ENCODE data around the gene YKT6. TPM values are rescaled to one million over a fixed set of nuclear protein-coding genes. Genes with fewer than 3 reads are reported as not detected.
A peak's percentile ranks its signal among the peaks of the same experiment; 100 is the strongest.

YKT6 gene
- total RNA-seq = 126 to 133 TPM (median 131 TPM) in 3 replicates
- long read RNA-seq, transcript YKT6-201 (7 exons, 2,696 nt) = major isoform, 31 of 45 reads
- long read RNA-seq, partial matches to known transcripts = 0 of 45 reads
- long read RNA-seq, other reads (novel, unspliced or antisense) = 11 of 45 reads

DNA sequence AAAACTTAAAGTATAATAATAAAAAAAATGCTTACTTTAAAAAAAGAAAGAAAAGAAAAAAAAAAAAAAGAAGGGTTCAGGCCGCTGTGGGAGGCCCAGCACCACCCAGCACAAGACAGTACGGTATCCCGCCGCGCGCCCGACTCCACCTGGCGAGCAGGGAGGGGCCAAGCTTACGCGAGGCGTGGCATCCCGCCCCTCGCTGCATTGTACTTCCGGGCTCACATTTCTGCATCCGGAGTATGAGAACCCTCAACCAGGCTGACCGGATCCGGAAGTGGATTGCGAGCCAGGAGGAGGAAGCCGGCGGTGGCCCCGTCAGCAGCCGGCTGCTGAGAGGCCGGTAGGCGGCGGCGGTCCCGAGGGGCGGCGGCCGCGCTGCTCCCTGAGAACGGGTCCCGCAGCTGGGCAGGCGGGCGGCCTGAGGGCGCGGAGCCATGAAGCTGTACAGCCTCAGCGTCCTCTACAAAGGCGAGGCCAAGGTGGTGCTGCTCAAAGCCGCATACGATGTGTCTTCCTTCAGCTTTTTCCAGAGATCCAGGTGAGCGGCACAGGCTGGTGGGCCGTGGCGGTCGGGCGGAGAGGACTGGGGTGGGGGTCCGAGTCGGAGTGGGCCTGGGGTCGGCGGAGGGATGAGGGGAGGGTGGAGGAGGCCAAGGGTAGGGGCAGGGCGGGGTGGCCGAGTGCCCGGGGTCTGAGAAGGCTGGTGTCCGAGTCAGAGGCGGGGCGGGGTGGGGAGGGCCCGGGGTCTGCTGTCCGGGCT lies at the start of gene YKT6:
Gene YKT6, plus strand, starts transcription at position 280 of the 763 bp plus-strand sequence. Its CDS starts 158 bp downstream, at position 438.
- no peaks in the 10 kb centered on the region for H3K9me3 Mint-ChIP-seq (ENCODE audit: low read depth)
- peak within 1 kb of the TSS; percentile 93 for H3K27ac Mint-ChIP-seq (ENCODE audit: unreplicated experiment)
- peaks cover 11% of the 10 kb centered on the region for H3K36me3 Mint-ChIP-seq (ENCODE audit: low read depth)
- H3K4me1 Mint-ChIP-seq (ENCODE audit: low read depth) = peaks cover 27% of the 10 kb centered on the region
- TF ChIP-seq, protein P1, sequence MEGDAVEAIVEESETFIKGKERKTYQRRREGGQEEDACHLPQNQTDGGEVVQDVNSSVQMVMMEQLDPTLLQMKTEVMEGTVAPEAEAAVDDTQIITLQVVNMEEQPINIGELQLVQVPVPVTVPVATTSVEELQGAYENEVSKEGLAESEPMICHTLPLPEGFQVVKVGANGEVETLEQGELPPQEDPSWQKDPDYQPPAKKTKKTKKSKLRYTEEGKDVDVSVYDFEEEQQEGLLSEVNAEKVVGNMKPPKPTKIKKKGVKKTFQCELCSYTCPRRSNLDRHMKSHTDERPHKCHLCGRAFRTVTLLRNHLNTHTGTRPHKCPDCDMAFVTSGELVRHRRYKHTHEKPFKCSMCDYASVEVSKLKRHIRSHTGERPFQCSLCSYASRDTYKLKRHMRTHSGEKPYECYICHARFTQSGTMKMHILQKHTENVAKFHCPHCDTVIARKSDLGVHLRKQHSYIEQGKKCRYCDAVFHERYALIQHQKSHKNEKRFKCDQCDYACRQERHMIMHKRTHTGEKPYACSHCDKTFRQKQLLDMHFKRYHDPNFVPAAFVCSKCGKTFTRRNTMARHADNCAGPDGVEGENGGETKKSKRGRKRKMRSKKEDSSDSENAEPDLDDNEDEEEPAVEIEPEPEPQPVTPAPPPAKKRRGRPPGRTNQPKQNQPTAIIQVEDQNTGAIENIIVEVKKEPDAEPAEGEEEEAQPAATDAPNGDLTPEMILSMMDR (IDR thresholded peaks at IDR 0.05) = peak; percentile 75
- H3K27me3 Mint-ChIP-seq (ENCODE audit: low read depth) = peaks cover 7% of the 10 kb centered on the region
- H3K4me3 Mint-ChIP-seq (ENCODE audit: unreplicated experiment) = peak within 1 kb of the TSS; percentile 82
- DNase-seq (ENCODE audit: low spot score) = no peak

DNA sequence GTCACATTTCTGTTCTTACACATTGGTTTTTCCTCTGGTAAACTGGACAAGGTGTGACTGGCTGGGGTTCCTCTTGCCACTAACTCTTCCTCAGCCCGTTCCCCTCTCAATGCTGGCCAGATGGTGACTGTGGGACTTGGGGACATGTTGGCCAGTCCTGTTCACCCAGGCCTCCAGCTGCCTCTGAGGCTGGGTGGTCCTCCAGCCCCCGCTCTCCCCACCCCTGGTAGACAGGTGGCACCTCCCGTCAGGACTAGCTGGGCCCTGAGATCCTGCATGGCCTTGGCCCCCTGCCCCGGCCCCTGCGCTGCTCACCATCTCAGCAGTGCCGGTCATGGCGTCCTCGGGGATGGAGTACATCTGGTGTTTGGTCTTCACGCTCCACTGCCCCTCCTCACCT lies 48.8 kb upstream of the YKT6 start:
- Mint-ChIP-seq H3K27me3 (ENCODE audit: low read depth) (no peaks in the 10 kb centered on the region), H3K4me3 (ENCODE audit: unreplicated experiment) (no peak overlapping the region), H3K4me1 (ENCODE audit: low read depth) (no peaks in the 10 kb centered on the region), H3K9me3 (ENCODE audit: low read depth) (no peaks in the 10 kb centered on the region), H3K36me3 (ENCODE audit: low read depth) (no peaks in the 10 kb centered on the region), H3K27ac (ENCODE audit: unreplicated experiment) (no peak overlapping the region)
- DNase-seq (ENCODE audit: low spot score) = no peak
- TF ChIP-seq, protein P1 (IDR thresholded peaks at IDR 0.05) = no peak

DNA sequence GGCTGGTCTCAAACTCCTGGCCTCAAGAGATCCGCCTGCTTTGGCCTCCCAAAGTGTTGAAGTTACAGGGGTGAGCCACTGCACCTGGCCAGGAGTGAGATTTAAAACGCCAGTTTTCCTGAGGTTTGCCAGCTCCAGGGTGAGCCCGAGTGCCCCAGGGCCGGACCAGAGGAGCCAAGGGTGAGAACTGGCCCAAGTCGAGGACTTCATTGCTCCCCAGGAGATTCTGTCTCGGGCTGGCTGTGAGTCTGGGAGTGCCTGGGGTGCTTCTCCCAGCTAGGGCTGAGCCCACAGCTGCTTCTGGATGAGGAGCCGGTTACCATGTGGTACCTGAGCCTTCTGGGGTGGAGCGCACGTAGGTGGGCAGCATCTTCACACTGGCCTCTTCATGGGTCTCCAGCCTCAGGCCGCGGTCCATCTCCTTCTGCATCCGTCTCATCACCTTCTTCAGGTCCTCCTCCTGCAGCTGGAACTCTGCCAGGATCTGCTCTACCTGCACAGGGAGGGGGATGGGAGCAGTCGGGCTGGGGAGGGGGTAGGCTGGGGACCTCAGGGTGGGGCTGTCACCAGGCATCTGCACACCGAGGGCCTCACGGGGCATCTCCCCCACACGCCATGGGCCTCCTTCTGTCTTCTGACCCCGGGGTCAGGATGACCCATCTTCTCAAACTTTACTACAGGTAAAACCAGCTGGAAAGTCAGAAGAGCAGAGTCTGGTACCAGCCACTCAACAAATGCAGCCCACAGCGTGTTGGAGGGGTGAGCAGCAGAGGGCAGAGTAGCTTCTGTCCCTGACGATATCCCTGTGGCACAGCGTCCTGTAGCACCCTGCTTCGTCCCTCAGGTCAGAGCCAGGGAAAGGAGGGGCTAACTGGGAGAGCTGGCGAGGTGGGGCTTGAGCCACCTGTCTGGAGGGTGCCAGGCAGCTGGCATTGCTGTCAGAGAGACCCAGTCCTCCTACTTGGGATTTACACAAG lies 47.5 kb upstream of the YKT6 start:
- Mint-ChIP-seq H3K36me3 (ENCODE audit: low read depth) (no peaks in the 10 kb centered on the region), H3K4me1 (ENCODE audit: low read depth) (no peaks in the 10 kb centered on the region), H3K27ac (ENCODE audit: unreplicated experiment) (no peak overlapping the region), H3K4me3 (ENCODE audit: unreplicated experiment) (no peak overlapping the region), H3K9me3 (ENCODE audit: low read depth) (no peaks in the 10 kb centered on the region), H3K27me3 (ENCODE audit: low read depth) (no peaks in the 10 kb centered on the region)
- no peak for DNase-seq (ENCODE audit: low spot score)
- TF ChIP-seq, protein P1 (IDR thresholded peaks at IDR 0.05) = no peak

DNA sequence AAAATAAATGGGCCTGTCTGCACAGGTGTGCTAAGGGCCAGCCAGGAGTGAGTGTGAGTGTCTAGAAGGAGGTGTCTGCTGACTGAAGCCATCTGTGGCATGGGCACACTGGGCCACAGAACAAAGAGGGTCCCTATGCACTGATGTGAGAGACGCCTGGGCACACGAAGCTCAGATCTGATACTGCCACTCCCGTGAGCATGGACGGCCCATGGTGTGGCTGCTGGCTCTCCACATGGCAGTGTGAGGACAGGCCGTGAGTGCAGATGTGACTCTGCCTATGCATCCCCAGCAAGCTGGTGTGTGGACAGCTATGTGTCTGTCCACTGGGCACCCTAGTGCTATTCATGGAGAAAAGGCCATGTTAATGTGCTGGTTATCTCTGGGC lies 46.8 kb upstream of the YKT6 start:
- Mint-ChIP-seq H3K27me3 (ENCODE audit: low read depth) (no peaks in the 10 kb centered on the region), H3K36me3 (ENCODE audit: low read depth) (no peaks in the 10 kb centered on the region), H3K4me3 (ENCODE audit: unreplicated experiment) (no peak overlapping the region), H3K27ac (ENCODE audit: unreplicated experiment) (no peak overlapping the region), H3K9me3 (ENCODE audit: low read depth) (no peaks in the 10 kb centered on the region), H3K4me1 (ENCODE audit: low read depth) (no peaks in the 10 kb centered on the region)
- DNase-seq (ENCODE audit: low spot score) = no peak
- TF ChIP-seq, protein P1 (IDR thresholded peaks at IDR 0.05) = no peak

DNA sequence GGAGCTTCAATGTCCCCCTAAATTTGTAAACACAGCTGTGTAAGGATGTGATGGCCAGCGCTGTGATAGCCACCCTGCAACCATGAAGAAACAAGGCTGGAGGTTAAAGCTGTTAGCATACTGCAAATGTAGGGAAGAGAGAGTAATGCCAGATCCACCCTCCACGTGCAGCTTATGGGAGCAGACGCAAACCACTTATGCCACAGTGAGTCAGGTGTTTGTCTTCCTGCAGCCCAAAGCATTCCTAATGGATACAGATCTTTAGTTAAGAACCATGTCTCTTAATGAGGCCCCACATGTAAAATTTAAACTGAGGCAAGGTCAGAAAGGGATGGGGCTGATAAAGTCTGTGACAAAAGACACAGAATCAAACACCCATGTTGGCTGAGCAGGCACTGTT lies 46.1 kb upstream of the YKT6 start:
- no peaks in the 10 kb centered on the region for H3K36me3 Mint-ChIP-seq (ENCODE audit: low read depth)
- no peaks in the 10 kb centered on the region for H3K27me3 Mint-ChIP-seq (ENCODE audit: low read depth)
- no peak overlapping the region for H3K27ac Mint-ChIP-seq (ENCODE audit: unreplicated experiment)
- H3K4me3 Mint-ChIP-seq (ENCODE audit: unreplicated experiment) = no peak overlapping the region
- DNase-seq (ENCODE audit: low spot score) = no peak
- H3K4me1 Mint-ChIP-seq (ENCODE audit: low read depth) = no peaks in the 10 kb centered on the region
- TF ChIP-seq, protein P1 (IDR thresholded peaks at IDR 0.05) = no peak
- no peaks in the 10 kb centered on the region for H3K9me3 Mint-ChIP-seq (ENCODE audit: low read depth)
